RWPE1 (cell line): ENCODE results near the gene AGPAT3.
A peak's percentile ranks its signal among the peaks of the same experiment; 100 is the strongest.

Source experiments
- CTCF ChIA-PET: fragments of 350-600 bp; sonication (Branson Sonifier 250); formaldehyde crosslinking; extraction: SDS; loops from one replicate; lab custom pipeline; 2021; lab: Yijun Ruan, JAX
- POLR2A ChIA-PET: fragments of 400-600 bp; formaldehyde crosslinking; extraction: SDS; loops from one replicate; lab custom pipeline; 2020; ENCODE audit warnings: antibody characterized with exemption; ENCODE audit not compliant: low non-redundant PET; lab: Yijun Ruan, JAX
- DNase-seq: peaks from one replicate; pipeline ENCODE4 v3.0.0; 2012; ENCODE audit warnings: low spot score
- H3K27ac ChIP-seq: fragments of 450-650 bp; 2 replicates; pipeline ENCODE4 v1.5.1; 2017
- CTCF ChIP-seq: fragments of 450-650 bp; conservative IDR thresholded peaks from 2 replicates; pipeline ENCODE4 v1.5.1; 2017; ENCODE audit warnings: low read depth, mild to moderate bottlenecking

Gene AGPAT3

GRCh38 chr21:43872531-43873197 lies 7.6 kb downstream of the AGPAT3 start:
- ChIA-PET POLR2A (no interaction called here), CTCF (interaction anchor here (1.1 kb wide), 1 partner anchor 61 kb away, joined by 3 read pairs; no protein-coding TSS in a partner anchor)
- no peak overlapping the region for H3K27ac ChIP-seq
- no peak for TF ChIP-seq CTCF
- DNase-seq = no peak

GRCh38 chr21:43873673-43874072 lies 8.7 kb downstream of the AGPAT3 start:
- TF ChIP-seq CTCF = no peak
- ChIA-PET POLR2A (interaction anchor here (0.6 kb wide), 1 partner anchor 14 kb away, joined by 3 read pairs; no protein-coding TSS in a partner anchor), CTCF (no interaction called here)
- H3K27ac ChIP-seq = no peak overlapping the region
- DNase-seq = no peak

- POLR2A ChIA-PET = no interaction called here
- CTCF ChIA-PET = no interaction called here
- DNase-seq = no peak
- TF ChIP-seq CTCF = no peak
- H3K27ac ChIP-seq = no peak overlapping the region
Measured at GRCh38 chr21:43874085-43874805, 9.2 kb downstream of the AGPAT3 start.

- H3K27ac ChIP-seq = no peak overlapping the region
- TF ChIP-seq CTCF = no peak
- DNase-seq = no peak
- CTCF ChIA-PET = interaction anchor here (1.6 kb wide), 1 partner anchor 65 kb away, joined by 4 read pairs; no protein-coding TSS in a partner anchor
- POLR2A ChIA-PET = no interaction called here
Measured at GRCh38 chr21:43876605-43877004, 11.6 kb downstream of the AGPAT3 start.

- ChIA-PET POLR2A (no interaction called here), CTCF (interaction anchor here (1.6 kb wide), 1 partner anchor 67 kb away, joined by 4 read pairs; no protein-coding TSS in a partner anchor)
- no peak for TF ChIP-seq CTCF
- no peak overlapping the region for H3K27ac ChIP-seq
- DNase-seq = no peak
Measured at GRCh38 chr21:43877936-43878575, 13.0 kb downstream of the AGPAT3 start.

GRCh38 chr21:43879348-43880110 lies 14.5 kb downstream of the AGPAT3 start:
- TF ChIP-seq CTCF = no peak
- POLR2A ChIA-PET = no interaction called here
- peak overlapping the region; percentile 65 for H3K27ac ChIP-seq
- DNase-seq = no peak
- CTCF ChIA-PET = interaction anchor here (0.5 to 1.2 kb wide), 2 partner anchors 31 to 47 kb away, joined by 3 to 4 read pairs; no protein-coding TSS in a partner anchor
